GM19351 (cell line): ENCODE measurements around the gene TBXA2R.

Experiments used
- ATAC-seq: cut with Tn5 transposase; IDR thresholded peaks from one replicate; pipeline ENCODE4 v1.9.1; 2021; ENCODE audit warnings: mild to moderate bottlenecking, moderate library complexity; ENCODE audit not compliant: unreplicated experiment

TBXA2R gene

GRCh38 chr19:3557461-3558248, 49.0 kb downstream of the TBXA2R start, which contains the start of gene MFSD12:
Gene MFSD12 (minus strand): TSS chr19:3557586. CDS start chr19:3557403, 183 bp downstream.
- peak; percentile 79 for ATAC-seq

- peak; percentile 15 for ATAC-seq
Observed at GRCh38 chr19:3556978-3557460, 49.7 kb downstream of the TBXA2R start.

DNA sequence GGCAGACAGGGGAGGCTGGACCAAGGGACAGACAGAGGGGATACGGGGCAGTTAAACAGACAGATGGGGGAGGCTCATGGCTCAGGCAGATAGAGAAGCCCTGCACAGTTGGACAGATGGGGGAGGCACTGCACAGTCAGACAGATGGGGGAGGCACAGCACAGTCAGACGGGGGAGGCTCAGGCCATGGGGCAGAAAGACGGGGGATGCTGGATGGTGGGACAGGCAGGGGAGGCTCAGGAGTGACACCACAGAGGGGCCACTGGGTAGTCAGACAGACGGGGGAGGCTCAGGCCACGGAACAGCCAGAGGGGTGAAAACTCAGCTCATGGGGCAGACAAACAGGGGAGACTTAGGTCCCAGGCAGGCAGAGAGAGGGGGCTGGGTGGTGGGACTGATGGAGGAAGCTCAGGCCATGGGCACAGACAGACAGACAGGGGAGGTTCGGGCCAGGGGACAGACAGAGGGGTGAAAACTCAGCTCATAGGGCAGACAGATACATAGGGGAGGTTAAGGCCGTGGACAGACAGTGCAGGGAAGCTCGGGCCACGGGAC, 50.2 kb downstream of the TBXA2R start:
- no peak for ATAC-seq

DNA sequence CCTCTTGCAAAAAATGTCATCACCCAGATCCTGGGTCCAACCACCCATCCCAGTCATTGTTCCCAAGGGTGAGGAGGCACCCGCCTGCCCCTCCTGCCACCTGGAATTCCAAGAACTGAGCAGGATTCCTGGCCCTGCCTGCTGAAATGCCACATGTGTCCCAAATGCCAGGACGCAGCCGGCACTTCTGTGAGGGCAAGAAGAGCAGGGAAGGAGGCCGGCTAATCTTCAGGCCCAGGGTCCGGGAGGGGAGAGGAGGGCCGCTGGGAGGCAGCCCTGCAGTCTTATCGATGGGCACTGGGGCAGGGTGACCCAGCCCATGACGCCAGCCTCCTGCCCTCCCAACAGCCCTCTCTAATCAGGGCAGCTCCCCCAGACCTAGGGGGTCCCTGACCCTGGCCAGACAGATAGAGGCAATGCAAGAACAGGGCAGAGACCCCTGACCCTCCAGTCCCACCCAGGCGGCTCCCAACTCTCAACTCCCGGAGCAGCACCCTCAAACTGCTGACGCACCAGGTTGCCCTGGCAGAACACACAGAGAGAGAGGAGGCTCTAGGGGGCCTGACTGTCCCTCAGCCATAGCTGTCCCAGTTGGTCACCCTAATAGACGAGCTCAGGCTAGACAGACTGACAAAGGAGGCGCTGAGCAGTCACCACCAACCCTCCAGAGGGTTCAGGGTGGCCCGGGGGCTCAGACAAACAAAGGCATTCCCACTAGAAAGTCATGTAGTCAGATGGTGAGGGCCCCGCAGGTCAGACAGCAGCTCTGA, 50.8 kb downstream of the TBXA2R start:
- no peak for ATAC-seq

DNA sequence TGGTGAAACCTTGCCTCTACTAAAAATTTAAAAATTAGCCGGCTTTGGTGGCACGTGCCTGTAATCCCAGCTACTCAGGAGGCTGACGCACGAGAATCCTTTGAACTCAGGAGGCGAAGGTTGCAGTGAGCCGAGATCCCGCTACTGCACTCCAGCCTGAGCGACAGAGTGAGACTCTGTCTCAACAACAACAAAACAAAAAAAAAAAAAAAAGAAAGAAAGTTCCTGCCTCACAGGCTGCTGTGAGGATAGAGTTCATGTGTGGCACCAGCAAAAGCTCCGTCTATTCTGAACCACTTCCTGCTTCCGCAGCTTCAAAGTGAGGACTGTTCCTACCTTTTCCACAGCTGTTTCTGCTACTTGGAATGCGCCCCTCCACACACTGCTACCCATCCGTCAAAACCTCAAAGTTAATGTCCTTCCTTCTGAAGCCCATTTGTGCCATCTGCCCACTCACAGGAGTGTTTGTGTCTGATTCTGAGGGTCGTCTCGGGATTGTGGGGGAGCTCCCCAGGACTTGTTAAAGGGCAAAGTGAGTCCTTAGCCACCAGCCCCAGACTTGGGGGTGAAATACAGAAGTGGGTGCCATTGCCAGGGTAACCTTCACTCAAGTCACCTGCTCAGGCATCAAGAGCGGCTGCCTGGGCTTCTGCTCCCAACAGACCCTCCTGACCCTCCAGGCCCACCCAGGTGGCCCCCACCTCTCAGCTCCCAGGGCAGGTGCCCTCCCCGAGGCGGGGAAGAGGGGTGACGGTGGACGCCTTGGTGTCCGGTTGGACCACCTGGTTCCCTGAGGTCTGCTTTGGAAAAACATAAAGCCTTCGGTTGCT, 52.2 kb downstream of the TBXA2R start:
- no peak for ATAC-seq

DNA sequence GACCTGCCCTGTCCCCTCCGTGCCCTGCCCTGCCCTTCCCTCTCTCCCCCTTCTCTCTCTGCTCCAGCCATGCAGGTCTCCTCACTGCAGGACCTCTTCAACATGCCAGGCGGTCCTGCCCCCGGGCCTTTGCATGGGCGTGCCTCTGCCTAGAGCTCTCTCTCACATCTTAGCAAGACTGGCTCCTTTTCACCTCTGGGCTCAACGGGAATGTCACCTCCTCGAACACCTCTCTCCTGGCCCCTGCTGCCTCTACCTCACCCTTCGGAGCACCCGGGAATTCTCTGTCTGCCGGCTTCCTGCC, 54.9 kb downstream of the TBXA2R start:
- ATAC-seq = no peak

- no peak for ATAC-seq
Observed at GRCh38 chr19:3550947-3551791, 55.5 kb downstream of the TBXA2R start.

- ATAC-seq = no peak
Observed at GRCh38 chr19:3549816-3550215, 56.9 kb downstream of the TBXA2R start.

- no peak for ATAC-seq
Observed at GRCh38 chr19:3548606-3549005, 58.1 kb downstream of the TBXA2R start.

DNA sequence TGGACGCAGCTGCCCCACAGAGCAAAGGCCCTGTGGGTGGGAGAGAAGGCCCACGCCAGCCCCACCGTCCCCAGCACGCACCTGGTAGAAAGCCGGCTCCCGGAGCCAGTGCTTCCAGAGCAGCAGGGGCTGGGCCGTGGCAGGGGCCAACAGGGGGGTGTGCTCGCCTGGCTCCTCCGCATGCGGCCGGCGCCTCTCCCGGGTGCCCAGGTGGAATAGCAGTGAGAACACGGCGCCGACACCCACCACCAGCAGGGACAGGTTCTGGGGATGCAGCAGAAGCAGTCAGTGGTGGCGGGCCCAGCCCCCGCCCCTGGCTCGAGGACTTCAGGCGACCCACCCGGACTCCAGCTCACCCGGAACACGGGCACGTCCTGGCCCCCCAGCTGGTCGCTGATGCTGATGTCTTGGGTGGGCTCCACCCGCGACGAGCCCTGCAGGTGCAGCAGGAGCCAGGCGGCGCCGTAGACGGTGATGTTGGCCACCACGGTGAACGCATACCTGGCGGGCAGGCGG, 58.9 kb downstream of the TBXA2R start:
- ATAC-seq = no peak

GRCh38 chr19:3547301-3547731, 59.4 kb downstream of the TBXA2R start:
- ATAC-seq = no peak

GRCh38 chr19:3546119-3546518, 60.6 kb downstream of the TBXA2R start:
- ATAC-seq = no peak

DNA sequence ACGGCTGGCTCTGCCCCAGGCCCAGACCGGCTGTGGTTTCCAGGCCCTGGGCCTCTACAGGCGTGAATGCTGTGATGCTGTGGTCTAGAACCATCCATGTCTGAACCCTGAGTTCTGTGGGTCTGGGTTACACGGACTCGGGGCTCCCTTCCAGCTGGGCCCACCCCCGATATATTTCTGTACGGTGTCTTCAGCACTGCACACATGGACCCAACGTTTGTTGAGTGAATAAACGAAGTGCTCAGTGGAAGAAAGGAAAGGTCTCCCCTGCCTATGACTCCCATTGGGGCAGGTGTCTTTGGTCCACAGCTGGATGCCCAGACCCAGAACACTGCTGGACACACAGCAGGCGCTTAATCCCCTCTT, 61.0 kb downstream of the TBXA2R start:
- ATAC-seq = no peak

GRCh38 chr19:3544742-3545668, 61.7 kb downstream of the TBXA2R start:
- ATAC-seq = no peak
